Mucosa of descending colon (tissue), 3 donors: Measurements from ENCODE around the gene FBXO42. TPM values are rescaled to one million over a fixed set of nuclear protein-coding genes. Genes with fewer than 3 reads are reported as not detected.

Experiments used
- ATAC-seq: fragments of 200-7000 bp; cut with Tn5 transposase; one replicate; pipeline ENCODE4 v1.9.1; 2020; ENCODE audit warnings: mild to moderate bottlenecking, moderate library complexity
- DNase-seq, 3 donors: peaks; one replicate each; pipeline ENCODE4 v3.0.0-alpha.2; 2020
- H3K36me3 ChIP-seq: fragments of 200-600 bp; one replicate; pipeline ENCODE4 v1.8.0; 2021; ENCODE audit warnings: low read depth, mild to moderate bottlenecking
- H3K4me1 ChIP-seq: fragments of 200-600 bp; one replicate; pipeline ENCODE4 v1.8.0; 2021; ENCODE audit warnings: low read depth, mild to moderate bottlenecking
- H3K4me3 ChIP-seq: fragments of 200-600 bp; one replicate; pipeline ENCODE4 v1.8.0; 2021; ENCODE audit warnings: mild to moderate bottlenecking
- H3K9me3 ChIP-seq: fragments of 200-600 bp; one replicate; pipeline ENCODE4 v1.8.0; 2021; ENCODE audit warnings: mild to moderate bottlenecking
- intact Hi-C, 2 donors: fragments of 100-400 bp; cut with DNase I in 1 of 2; cut with micrococcal nuclease in 1 of 2; formaldehyde crosslinking; loops; one replicate each; pipeline versions ENCODE4 v1.11.0 to v1.11.1; 2022; cut with DNase I, micrococcal nuclease
- total RNA-seq, 3 donors: library from RNA; stranded (reverse); fragmentation: NEBNext Ultra II Directional in 2 of 3; extraction: Animal tissue kit (Norgen Biotek cat#: 25700) in 2 of 3; gene quantifications; one replicate each; pipeline versions ENCODE4 v1.2.1 to v1.2.4, GENCODE V29; 2021 to 2023
- TF ChIP-seq, protein P1 (sequence below): fragments of 200-600 bp; IDR thresholded peaks from one replicate; pipeline ENCODE4 v1.8.0; 2022; ENCODE audit warnings: antibody characterized with exemption, mild to moderate bottlenecking
- donor health status: DM: no; HTN: no; CAD: no; lungs with moderate emphysema.
- donor health status: DM: no; HTN: no; CAD: no.
- donor health status: DM: no; HTN: yes; CAD: no.

FBXO42 gene
- total RNA-seq, 3 donors from 2014 or later = 12.9 to 20.6 (median 16.3) TPM

DNA sequence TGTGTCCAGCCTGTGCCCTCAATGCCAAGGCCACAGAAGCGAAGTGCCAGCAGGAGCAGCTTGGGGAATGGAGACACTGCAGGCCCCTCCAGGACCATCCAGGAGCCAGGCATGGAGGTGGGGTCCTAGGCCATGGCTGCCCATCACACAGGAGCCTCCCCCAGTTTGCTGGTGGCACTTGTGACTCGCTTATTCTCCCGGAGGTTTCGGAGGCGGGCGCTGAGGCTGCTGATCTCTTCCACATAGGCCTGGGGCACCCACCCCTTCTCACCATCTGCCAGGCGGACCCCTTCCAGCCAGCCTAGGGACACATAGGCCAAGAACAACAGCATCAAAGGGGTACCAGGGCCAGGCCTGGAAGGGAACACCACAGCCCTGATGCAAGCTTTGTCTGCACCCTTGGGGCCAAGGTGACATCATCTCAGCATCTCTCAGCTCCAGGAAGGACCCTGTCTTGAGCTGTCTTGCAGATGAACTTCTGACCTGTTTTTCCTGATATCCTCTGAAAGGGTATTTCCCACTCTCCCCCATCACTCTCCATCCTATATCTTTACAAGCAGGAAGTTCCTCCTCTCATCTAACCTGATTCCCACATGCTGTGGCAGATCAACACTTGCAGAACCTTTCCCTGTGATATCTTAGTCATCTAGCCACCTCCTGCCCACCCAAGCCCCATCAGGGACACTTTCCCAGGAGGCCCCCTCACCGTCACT is 153.7 kb downstream of the FBXO42 start:
- Histone ChIP-seq H3K4me1 (no peaks in the 10 kb centered on the region), H3K36me3 (no peaks in the 10 kb centered on the region), H3K9me3 (no peaks in the 10 kb centered on the region), H3K4me3 (no peak overlapping the region)
- DNase-seq (peak in 2 of 3 donors; percentile 25 to 48), ATAC-seq (peak; percentile 7)
- TF ChIP-seq, protein P1, sequence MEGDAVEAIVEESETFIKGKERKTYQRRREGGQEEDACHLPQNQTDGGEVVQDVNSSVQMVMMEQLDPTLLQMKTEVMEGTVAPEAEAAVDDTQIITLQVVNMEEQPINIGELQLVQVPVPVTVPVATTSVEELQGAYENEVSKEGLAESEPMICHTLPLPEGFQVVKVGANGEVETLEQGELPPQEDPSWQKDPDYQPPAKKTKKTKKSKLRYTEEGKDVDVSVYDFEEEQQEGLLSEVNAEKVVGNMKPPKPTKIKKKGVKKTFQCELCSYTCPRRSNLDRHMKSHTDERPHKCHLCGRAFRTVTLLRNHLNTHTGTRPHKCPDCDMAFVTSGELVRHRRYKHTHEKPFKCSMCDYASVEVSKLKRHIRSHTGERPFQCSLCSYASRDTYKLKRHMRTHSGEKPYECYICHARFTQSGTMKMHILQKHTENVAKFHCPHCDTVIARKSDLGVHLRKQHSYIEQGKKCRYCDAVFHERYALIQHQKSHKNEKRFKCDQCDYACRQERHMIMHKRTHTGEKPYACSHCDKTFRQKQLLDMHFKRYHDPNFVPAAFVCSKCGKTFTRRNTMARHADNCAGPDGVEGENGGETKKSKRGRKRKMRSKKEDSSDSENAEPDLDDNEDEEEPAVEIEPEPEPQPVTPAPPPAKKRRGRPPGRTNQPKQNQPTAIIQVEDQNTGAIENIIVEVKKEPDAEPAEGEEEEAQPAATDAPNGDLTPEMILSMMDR = no peak
- intact Hi-C loops = loop anchor here in 1 of 2 donors (10.0 kb wide), 1 partner anchor 46 kb away; no protein-coding TSS in a partner anchor

DNA sequence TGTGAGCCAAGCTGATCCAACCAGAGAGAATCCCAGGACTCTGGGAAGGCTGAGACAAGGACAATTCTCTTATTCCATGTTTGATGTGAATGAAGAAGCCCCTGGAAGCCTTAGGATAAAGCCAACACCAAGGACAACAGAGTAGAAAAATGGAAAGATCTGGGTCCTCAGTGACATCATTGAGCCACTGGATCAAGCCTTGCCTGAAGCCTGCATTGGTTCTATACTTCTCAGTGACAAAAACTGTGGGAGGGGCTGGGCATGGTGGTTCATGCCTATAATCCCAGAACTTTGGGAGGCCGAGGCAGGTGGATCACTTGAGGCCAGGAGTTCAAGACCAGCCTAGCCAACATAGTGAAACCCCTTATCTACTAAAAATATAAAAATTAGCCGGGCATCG is 155.4 kb downstream of the FBXO42 start:
- Histone ChIP-seq H3K4me1 (no peaks in the 10 kb centered on the region), H3K4me3 (no peak overlapping the region), H3K36me3 (no peaks in the 10 kb centered on the region), H3K9me3 (no peaks in the 10 kb centered on the region)
- intact Hi-C loops = loop anchor here in 1 of 2 donors (10.0 kb wide), 1 partner anchor 48 kb away; no protein-coding TSS in a partner anchor
- ATAC-seq (no peak), DNase-seq (peak in 2 of 3 donors; percentile 3 to 17)
- TF ChIP-seq, protein P1 = no peak

Other genes with a start within 250 kb of the FBXO42 start
- 10 to 100 TPM; 36.8 to 43.5 (median 43.5) TPM for gene EPHA2, start 196.4 kb downstream of the FBXO42 start, total RNA-seq
- gene ARHGEF19, start 139.8 kb downstream of the FBXO42 start, total RNA-seq = 10 to 100 TPM in 1 of 3 donors, 1 to 10 TPM in 2; 5.3 to 13.3 (median 9.0) TPM
- gene CPLANE2, start 115.3 kb downstream of the FBXO42 start, total RNA-seq = 1 to 10 TPM; 5.3 to 9.9 (median 5.9) TPM
- 100 to 1,000 TPM; 105 to 120 (median 112) TPM for gene SZRD1, start 14.8 kb upstream of the FBXO42 start, total RNA-seq
- under 1 TPM in 1 of 3 donors, not detected in 2; 0.22 TPM for gene SPATA21, start 84.9 kb upstream of the FBXO42 start, total RNA-seq
- gene NECAP2, start 88.2 kb upstream of the FBXO42 start, total RNA-seq = 10 to 100 TPM; 34.4 to 50.9 (median 43.8) TPM
- gene RNU1-1, start 161.8 kb upstream of the FBXO42 start, total RNA-seq = 1,000 to 10,000 TPM; 2,195 to 6,222 (median 2,378) TPM